Vagina (tissue), 2 donors: ENCODE measurements around the gene EDEM1. TPM values are rescaled to one million over a fixed set of nuclear protein-coding genes. Genes with fewer than 3 reads are reported as not detected.
"Not testable (repeated sequence)": the region's sequence is repeated elsewhere in the genome, so short reads cannot be mapped to it uniquely, and the experiment has no call there.

Experiments used
- DNase-seq, 2 donors: peaks; one replicate each; pipeline ENCODE4 v3.0.0-alpha.2; 2017; ENCODE audit errors: extremely low spot score in 2 of 2
- H3K27ac ChIP-seq: fragments of 200-600 bp; sonication (generic); one replicate; pipeline ENCODE4 v1.5.1; 2019
- H3K27me3 ChIP-seq: fragments of 200-600 bp; sonication (generic); one replicate; pipeline ENCODE4 v1.5.1; 2019
- H3K36me3 ChIP-seq, 2 donors: fragments of 200-600 bp; sonication (generic); one replicate each; pipeline ENCODE4 v1.5.1; 2017 to 2019
- H3K4me1 ChIP-seq: fragments of 200-600 bp; sonication (generic); one replicate; pipeline ENCODE4 v1.5.1; 2019
- H3K4me3 ChIP-seq, 2 donors: fragments of 200-600 bp; sonication (generic); 1 replicate in 1 of 2; 2 replicates in 1 of 2; pipeline ENCODE4 v1.5.1; 2016 to 2019
- H3K9me3 ChIP-seq: fragments of 200-600 bp; sonication (generic); one replicate; pipeline ENCODE4 v1.5.1; 2019
- POLR2A ChIP-seq, 2 donors: fragments of 450-650 bp; IDR thresholded peaks; one replicate each; pipeline ENCODE4 v1.6.1; 2017; ENCODE audit warnings: antibody characterized with exemption in 2 of 2, mild to moderate bottlenecking in 2 of 2, moderate library complexity in 2 of 2
- POLR2AphosphoS5 ChIP-seq, 2 donors: sonication (generic); formaldehyde crosslinking; IDR thresholded peaks; one replicate each; pipeline ENCODE4 v1.9.0; 2017; ENCODE audit warnings: antibody characterized with exemption in 2 of 2, mild to moderate bottlenecking in 2 of 2, low read depth in 1 of 2; ENCODE audit not compliant: insufficient read depth in 1 of 2
- intact Hi-C: fragments of 100-400 bp; cut with DNase I; formaldehyde crosslinking; loops from one replicate; pipeline ENCODE4 v1.15.1; 2023
- total RNA-seq: library from RNA; depleted of rRNA; stranded (reverse); fragments of >200 nt; gene quantifications from one replicate; pipeline ENCODE4 v1.2.3, GENCODE V29; 2016
- TF ChIP-seq, protein P1 (sequence below), 3 experiments: fragments of 450-650 bp in 2 of 3; fragments of 200-600 bp in 1 of 3; sonication (generic) in 1 of 3; IDR thresholded peaks; one replicate each; pipeline ENCODE4 v1.5.1; 2017 to 2019; ENCODE audit warnings: antibody characterized with exemption in 3 of 3, mild to moderate bottlenecking in 2 of 3, moderate library complexity in 2 of 3

EDEM1 gene
- total RNA-seq, 1 donor from 2014 or later = 30.9 TPM

DNA sequence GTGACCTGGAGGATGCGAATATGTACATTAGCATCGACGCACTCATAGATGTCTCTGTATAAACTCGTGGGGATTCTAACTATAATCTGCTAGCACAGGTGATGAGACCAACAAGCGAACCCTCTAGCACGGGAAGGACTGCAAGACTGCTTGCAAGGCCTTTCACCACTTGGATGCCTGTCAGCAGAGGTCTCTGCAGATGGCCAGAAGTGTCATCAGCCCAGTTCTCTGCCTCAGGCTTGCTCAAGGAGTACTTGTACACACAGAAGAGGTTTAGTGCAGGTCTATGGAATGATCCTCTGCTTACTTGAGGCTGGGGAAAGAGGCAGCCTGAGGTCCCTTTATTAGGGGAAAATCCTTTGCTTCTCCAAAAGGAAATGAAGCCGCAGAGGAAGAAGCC, 48.1 kb downstream of the EDEM1 start:
- Histone ChIP-seq H3K27ac (no peak overlapping the region), H3K4me3 (no peak overlapping the region), H3K27me3 (no peaks in the 10 kb centered on the region), H3K4me1 (no peaks in the 10 kb centered on the region), H3K9me3 (no peaks in the 10 kb centered on the region), H3K36me3 (no peaks in the 10 kb centered on the region)
- TF ChIP-seq POLR2A (IDR thresholded peaks at IDR 0.05) = no peak
- TF ChIP-seq, protein P1, sequence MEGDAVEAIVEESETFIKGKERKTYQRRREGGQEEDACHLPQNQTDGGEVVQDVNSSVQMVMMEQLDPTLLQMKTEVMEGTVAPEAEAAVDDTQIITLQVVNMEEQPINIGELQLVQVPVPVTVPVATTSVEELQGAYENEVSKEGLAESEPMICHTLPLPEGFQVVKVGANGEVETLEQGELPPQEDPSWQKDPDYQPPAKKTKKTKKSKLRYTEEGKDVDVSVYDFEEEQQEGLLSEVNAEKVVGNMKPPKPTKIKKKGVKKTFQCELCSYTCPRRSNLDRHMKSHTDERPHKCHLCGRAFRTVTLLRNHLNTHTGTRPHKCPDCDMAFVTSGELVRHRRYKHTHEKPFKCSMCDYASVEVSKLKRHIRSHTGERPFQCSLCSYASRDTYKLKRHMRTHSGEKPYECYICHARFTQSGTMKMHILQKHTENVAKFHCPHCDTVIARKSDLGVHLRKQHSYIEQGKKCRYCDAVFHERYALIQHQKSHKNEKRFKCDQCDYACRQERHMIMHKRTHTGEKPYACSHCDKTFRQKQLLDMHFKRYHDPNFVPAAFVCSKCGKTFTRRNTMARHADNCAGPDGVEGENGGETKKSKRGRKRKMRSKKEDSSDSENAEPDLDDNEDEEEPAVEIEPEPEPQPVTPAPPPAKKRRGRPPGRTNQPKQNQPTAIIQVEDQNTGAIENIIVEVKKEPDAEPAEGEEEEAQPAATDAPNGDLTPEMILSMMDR (IDR thresholded peaks at IDR 0.05) = no peak
- TF ChIP-seq POLR2AphosphoS5 (IDR thresholded peaks at IDR 0.05; ENCODE audit: insufficient read depth in 1 of 2, low read depth in 1 of 2) = no peak
- intact Hi-C loops = no loop called here
- no peak for DNase-seq

- H3K27me3 ChIP-seq = no peaks in the 10 kb centered on the region
- H3K4me3 ChIP-seq = no peak overlapping the region
- intact Hi-C loops = no loop called here
Observed at GRCh38 chr3:5238545-5238944, 51.0 kb downstream of the EDEM1 start.

GRCh38 chr3:5239602-5240001, 52.1 kb downstream of the EDEM1 start:
- no peak overlapping the region for H3K4me3 ChIP-seq
- no peak for DNase-seq
- no peak overlapping the region for H3K27ac ChIP-seq
- H3K9me3 ChIP-seq = no peaks in the 10 kb centered on the region
- no peaks in the 10 kb centered on the region for H3K4me1 ChIP-seq
- TF ChIP-seq POLR2A (IDR thresholded peaks at IDR 0.05) = no peak
- no peak for TF ChIP-seq POLR2AphosphoS5 (IDR thresholded peaks at IDR 0.05; ENCODE audit: insufficient read depth in 1 of 2, low read depth in 1 of 2)
- TF ChIP-seq, protein P1 (IDR thresholded peaks at IDR 0.05) = no peak
- H3K27me3 ChIP-seq = no peaks in the 10 kb centered on the region
- no peaks in the 10 kb centered on the region for H3K36me3 ChIP-seq
- intact Hi-C loops = no loop called here

More at GRCh38 chr3:5238545-5238944, 51.0 kb downstream of the EDEM1 start:
- Histone ChIP-seq H3K27ac (no peak overlapping the region), H3K4me1 (no peaks in the 10 kb centered on the region), H3K36me3 (no peaks in the 10 kb centered on the region), H3K9me3 (no peaks in the 10 kb centered on the region)
- TF ChIP-seq, protein P1 (IDR thresholded peaks at IDR 0.05) = no peak
- no peak for TF ChIP-seq POLR2AphosphoS5 (IDR thresholded peaks at IDR 0.05; ENCODE audit: insufficient read depth in 1 of 2, low read depth in 1 of 2)
- no peak for DNase-seq

DNA sequence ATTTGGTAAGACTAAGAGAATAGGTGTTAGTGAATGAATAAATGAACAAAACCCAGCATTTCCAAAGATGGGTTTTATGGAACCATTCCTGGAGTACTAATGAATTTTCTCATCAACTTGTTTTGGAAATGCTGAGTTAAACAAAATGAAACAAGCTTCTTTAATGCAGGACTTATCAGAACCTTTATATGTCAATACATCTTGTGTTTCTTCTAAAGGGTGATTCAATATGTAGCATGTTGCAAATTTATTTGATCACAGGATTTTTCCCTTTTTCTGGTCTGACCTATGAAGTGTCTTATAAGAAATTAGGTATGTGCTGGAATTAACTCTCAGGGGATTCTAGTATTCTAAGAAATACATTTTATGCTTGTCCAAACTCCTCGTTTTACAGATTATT, 53.2 kb downstream of the EDEM1 start:
- no peak overlapping the region for H3K27ac ChIP-seq
- H3K4me1 ChIP-seq = no peaks in the 10 kb centered on the region
- intact Hi-C loops = no loop called here
- H3K27me3 ChIP-seq = no peaks in the 10 kb centered on the region
- TF ChIP-seq POLR2AphosphoS5 (IDR thresholded peaks at IDR 0.05; ENCODE audit: insufficient read depth in 1 of 2, low read depth in 1 of 2) (no peak), POLR2A (IDR thresholded peaks at IDR 0.05) (no peak)
- TF ChIP-seq, protein P1 (IDR thresholded peaks at IDR 0.05) = no peak
- H3K4me3 ChIP-seq = no peak overlapping the region
- H3K36me3 ChIP-seq = no peaks in the 10 kb centered on the region
- DNase-seq = no peak
- H3K9me3 ChIP-seq = no peaks in the 10 kb centered on the region

GRCh38 chr3:5242785-5243184, 55.3 kb downstream of the EDEM1 start:
- H3K4me3 ChIP-seq, H3K9me3 ChIP-seq, intact Hi-C loops: not testable (repeated sequence)

DNA sequence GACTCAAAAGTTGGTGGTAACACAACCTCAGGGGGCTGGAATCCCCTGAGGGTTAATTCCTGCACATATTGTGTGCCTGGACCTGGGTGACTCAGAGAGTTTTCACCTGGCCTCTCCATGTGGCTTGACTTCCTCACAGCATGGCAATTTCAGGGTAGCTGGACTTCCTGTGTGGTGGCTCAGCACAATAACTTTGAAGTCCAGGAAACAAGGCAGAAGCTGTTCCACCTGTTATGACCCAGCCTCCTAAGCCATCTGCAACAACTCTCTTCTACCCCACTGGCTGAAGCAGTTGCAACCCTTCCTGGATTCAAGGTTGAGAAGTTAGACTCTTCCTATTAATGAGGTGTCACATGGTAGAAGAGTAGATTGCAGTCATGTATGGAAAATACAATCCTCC, 58.4 kb downstream of the EDEM1 start:
- no peak for DNase-seq
- H3K4me3 ChIP-seq = no peak overlapping the region
- H3K27ac ChIP-seq = no peak overlapping the region
- no peaks in the 10 kb centered on the region for H3K4me1 ChIP-seq
- TF ChIP-seq POLR2AphosphoS5 (IDR thresholded peaks at IDR 0.05; ENCODE audit: insufficient read depth in 1 of 2, low read depth in 1 of 2) (no peak), POLR2A (IDR thresholded peaks at IDR 0.05) (no peak)
- TF ChIP-seq, protein P1 (IDR thresholded peaks at IDR 0.05) = no peak
- H3K36me3 ChIP-seq = no peaks in the 10 kb centered on the region
- H3K9me3 ChIP-seq = no peaks in the 10 kb centered on the region
- no peaks in the 10 kb centered on the region for H3K27me3 ChIP-seq
- intact Hi-C loops = no loop called here

More at GRCh38 chr3:5242785-5243184, 55.3 kb downstream of the EDEM1 start:
- not testable (repeated sequence) for H3K36me3 ChIP-seq, H3K27ac ChIP-seq, H3K27me3 ChIP-seq, H3K4me1 ChIP-seq, DNase-seq
